ENCODE measurements around the gene ZG16B.

The ZG16B gene

GRCh38 chr16:2808181-2808580 lies 21.9 kb upstream of the ZG16B start:
- no peak for DNase-seq

DNA sequence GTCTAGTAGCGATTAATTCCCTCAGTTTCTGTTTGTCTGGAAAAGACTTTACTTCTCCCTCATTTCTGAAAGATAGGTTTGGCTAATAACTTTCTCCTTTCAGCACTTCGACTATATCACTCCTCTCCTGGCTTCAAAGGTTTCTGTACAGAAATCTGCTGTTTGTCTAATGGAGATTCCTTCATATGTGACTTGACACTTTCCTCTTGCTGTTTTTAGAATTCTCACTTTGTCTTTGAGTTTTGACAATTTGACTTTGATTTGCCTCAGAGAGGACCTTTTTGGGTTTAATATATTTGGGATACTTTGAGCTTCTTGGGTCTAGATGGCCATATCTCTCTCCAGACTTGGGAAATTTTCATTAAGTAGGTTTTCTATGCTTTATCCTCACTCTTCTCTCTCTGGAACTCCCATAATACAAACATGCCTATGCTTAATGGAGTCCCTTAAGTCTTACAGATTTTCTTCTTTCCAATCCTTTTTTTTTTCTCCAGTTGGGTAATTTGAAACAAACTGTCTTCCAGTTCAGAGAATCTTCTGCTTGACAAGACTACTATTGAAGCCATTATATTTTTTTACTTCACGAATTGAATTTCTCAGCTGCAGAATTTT lies 20.8 kb upstream of the ZG16B start:
- DNase-seq = no peak

- DNase-seq = no peak
Observed at GRCh38 chr16:2810651-2811050, 19.5 kb upstream of the ZG16B start.

GRCh38 chr16:2811703-2812471 lies 18.2 kb upstream of the ZG16B start:
- no peak for DNase-seq

GRCh38 chr16:2813771-2814221 lies 16.3 kb upstream of the ZG16B start:
- DNase-seq = no peak

DNA sequence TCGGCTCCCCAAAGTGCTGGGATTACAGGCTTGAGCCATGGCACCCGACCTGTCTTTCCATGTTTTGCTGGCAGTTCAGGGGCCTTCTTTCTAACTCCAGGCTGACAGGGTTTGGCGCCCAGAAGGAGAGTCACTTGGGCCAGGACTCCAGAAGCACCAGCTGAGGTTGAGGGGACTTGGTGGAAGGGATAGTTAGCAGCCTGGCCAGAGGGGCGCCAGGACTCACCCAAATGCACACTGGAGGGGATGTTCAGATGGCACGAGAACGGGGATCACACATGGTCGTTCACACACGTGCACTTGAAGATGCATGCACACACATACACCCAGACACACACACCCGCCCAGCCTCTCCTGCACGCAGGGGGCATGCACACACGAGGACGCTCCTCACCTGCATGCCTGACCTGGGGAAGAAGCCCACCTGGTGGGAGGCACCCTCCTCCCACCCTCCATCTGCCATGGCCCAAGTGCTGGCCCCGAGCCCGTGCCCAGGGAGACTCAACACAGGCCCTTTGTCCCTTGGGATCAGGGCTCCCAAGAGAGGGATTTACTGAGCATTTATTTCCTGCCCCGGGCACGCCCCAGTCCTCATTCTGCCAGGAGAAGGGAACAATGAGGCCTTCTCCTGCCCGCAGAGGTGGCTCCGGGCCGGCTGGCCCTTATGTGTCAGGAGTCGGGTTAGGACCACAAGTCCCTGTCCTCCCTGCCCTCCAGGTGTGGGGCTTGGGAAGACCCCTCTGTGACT lies 15.4 kb upstream of the ZG16B start:
- DNase-seq = no peak

- DNase-seq = no peak
Observed at GRCh38 chr16:2815299-2815771, 14.8 kb upstream of the ZG16B start.

DNA sequence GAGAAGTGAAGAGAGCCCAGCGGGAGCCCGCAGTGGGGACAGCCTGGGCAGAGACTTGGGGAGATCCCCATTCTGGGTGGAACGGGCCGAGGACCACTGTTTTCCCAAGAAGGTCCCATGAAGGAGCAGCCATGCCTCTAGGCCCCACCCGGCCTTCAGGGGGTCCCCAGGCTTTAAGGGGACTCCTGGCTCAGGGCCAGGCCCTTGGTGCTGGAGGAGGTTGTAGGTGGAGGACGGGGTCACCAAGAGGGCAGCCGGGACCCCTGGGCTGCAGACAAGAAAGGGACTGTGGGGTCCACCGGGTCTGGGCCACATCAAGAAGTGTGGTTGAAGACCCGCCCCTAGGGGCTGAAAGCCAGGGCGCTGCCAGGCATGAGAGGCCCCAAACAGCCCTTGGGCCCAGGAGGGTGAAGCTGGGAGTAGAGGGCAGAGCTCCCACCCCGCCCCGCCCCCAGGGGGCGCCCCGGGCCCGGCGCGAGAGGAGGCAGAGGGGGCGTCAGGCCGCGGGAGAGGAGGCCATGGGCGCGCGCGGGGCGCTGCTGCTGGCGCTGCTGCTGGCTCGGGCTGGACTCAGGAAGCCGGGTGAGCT lies 13.3 kb upstream of the ZG16B start, which contains the start of gene PRSS21:
Gene PRSS21, plus strand, starts transcription at position 487 of the 589 bp plus-strand sequence. Its CDS starts 32 bp downstream, at position 519.
- DNase-seq = no peak

DNA sequence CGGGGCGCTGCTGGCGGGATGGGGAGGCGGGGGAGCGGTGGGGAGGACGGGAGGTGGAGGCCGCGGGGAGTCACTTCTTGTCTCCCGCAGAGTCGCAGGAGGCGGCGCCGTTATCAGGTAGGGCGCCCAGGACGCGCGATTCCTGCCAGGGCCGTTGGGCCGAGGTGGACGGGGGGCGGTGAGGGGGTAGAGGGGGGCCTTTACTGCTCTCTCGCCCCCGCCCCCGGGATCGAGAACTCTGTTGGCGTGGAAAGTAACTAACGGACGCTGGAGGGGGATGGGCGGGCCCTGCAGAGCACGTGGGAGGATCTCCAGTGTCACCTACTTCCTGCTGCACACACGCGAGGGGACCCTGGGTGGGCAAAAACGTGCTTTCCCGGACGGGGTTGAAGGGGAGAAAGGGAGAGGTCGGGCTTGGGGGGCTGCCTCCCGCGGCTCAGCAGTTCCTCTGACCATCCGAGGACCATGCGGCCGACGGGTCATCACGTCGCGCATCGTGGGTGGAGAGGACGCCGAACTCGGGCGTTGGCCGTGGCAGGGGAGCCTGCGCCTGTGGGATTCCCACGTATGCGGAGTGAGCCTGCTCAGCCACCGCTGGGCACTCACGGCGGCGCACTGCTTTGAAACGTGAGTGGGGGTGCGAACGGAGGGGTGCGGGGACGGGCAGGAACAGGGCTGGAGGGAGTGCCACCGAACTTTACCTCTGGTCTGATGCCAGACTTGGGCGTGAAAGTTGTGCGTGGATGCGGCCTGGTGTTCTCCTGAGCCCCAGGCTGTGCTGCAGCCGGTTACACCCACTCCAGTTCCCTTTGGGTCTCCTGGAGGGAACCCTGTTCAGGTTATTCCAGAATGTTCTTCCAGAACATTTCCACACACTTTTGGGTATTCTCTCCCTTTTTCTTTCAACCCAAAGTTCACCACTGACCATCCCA lies 12.5 kb upstream of the ZG16B start:
- no peak for DNase-seq

GRCh38 chr16:2818272-2818876 lies 11.7 kb upstream of the ZG16B start:
- no peak for DNase-seq

- DNase-seq = no peak
Observed at GRCh38 chr16:2819179-2819938, 10.7 kb upstream of the ZG16B start.

- no peak for DNase-seq
Observed at GRCh38 chr16:2819939-2820835, 9.9 kb upstream of the ZG16B start.

GRCh38 chr16:2820836-2821486 lies 9.1 kb upstream of the ZG16B start:
- DNase-seq = no peak

GRCh38 chr16:2821487-2822157 lies 8.5 kb upstream of the ZG16B start:
- DNase-seq = no peak

GRCh38 chr16:2822158-2822495 lies 8.0 kb upstream of the ZG16B start:
- DNase-seq = no peak

DNA sequence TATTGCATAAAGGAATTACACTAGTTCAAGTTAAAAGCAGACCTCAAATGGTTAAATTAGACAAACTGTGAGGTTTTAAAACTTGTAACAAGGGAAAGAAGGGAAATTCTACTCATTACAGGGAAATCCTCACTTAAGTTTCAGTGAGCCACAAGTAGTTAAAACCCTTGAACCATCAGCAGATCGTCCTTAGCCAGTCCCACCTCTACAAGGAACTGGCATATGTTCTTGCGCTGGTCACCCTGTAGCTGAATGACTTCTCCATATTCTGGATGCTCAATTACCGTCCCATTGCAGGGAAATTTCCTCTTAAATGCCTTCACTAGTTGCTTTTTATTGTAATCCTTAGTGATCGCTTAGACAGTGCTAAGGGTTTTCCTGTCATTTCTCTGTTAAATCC lies 7.6 kb upstream of the ZG16B start:
- DNase-seq = no peak

GRCh38 chr16:2824626-2825025 lies 5.5 kb upstream of the ZG16B start:
- DNase-seq = no peak

GRCh38 chr16:2825049-2825742 lies 4.9 kb upstream of the ZG16B start:
- no peak for DNase-seq
